Activated naive CD8-positive, alpha-beta T cell treated with anti-CD3 and anti-CD28 coated beads, Interleukin-2, amount 50 U/mL, for 16 hours (primary cell): Measurements from ENCODE around the gene TFF1.
"Not testable (repeated sequence)": the region's sequence is repeated elsewhere in the genome, so short reads cannot be mapped to it uniquely, and the experiment has no call there.

ENCODE experiments used
- DNase-seq: peaks from one replicate; pipeline ENCODE4 v3.0.0-alpha.2; 2020; ENCODE audit warnings: low read depth, low spot score

Gene TFF1

GRCh38 chr21:42366292-42367010, at the start of gene TFF1:
TSS of gene TFF1 (minus strand) at chr21:42366535. CDS start at chr21:42366495, 40 bp downstream.
- DNase-seq: no peak

- DNase-seq: peak; percentile 92
These were observed 48.8 kb upstream of the TFF1 start for GRCh38 chr21:42414928-42415769.

DNA sequence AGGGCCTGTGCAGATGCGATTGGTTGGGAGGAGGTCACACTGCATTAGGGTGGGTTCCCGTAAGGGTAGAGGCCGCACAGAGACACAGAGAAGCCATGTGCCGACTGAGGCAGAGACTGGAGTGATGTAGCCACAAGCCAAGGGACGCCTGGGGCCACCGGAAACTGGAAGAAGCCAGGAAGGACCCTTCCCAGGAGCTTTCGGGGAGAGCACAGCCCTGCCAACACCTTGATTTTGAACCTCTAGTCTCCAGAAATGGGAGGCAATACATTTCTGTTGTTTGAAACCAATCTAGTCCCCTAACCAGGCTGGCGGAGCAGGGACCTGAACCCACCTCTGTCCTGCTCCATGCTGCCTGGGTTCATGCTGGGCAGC, 48.2 kb upstream of the TFF1 start:
- no peak for DNase-seq

DNA sequence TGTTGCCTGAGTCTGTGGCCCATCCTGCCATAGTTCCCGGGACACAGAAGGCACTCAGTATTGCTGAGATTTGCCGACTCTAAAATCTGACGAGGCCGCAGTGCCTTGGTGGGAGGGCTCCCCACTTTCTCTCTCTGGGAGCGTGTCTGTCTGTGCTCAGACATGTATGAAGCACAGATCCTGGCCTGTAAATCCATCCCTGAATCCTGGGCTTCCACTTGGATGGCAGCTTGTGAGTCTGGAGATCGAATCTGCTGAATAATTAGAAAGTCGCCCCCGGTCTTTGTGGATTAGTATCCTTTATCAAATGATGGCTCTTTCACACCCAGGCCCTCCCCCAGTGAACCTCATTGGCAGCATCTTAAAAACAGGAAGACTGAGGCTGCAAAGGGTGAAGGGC, 47.7 kb upstream of the TFF1 start:
- no peak for DNase-seq

DNA sequence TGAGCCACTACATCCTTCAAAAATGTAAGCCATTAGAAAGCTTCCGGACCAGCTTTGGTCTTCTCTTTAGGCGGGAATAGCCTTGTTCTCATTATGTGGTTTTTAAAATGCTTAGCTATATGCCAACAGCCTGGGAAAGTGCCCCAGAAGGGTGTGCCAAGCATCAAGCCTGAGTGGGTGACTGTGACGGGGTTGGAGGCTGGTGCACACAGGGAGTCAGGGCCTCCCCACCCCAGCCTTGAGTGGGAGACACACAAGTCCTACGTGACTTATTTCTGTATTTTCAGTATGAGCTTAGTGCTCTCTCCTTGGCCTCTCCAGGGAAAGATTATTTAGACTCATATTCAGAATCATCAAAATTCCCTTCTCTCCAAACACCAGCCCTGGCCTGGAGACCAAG, 47.2 kb upstream of the TFF1 start:
- DNase-seq: no peak

DNA sequence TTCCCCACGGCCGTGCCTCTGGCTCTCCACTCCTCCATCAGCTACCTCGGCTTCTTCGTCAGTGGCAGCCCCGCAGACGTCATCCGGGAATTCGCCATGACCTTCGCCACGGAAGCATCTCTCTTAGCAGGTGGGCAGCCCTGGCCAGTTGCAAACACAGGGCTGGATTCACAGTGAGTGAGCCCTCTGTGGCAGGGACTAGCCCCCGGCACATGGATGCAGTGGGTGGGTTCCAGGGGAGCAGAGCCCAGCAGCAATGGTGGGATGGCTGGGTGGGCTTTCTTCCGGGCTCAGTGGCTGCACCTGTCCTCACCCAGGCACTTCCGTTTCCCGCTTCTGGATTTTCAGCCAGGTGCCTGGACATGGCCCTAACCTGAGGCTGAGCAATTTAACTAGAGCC, 46.8 kb upstream of the TFF1 start:
- no peak for DNase-seq

GRCh38 chr21:42412636-42412933, 46.2 kb upstream of the TFF1 start:
- no peak for DNase-seq

DNA sequence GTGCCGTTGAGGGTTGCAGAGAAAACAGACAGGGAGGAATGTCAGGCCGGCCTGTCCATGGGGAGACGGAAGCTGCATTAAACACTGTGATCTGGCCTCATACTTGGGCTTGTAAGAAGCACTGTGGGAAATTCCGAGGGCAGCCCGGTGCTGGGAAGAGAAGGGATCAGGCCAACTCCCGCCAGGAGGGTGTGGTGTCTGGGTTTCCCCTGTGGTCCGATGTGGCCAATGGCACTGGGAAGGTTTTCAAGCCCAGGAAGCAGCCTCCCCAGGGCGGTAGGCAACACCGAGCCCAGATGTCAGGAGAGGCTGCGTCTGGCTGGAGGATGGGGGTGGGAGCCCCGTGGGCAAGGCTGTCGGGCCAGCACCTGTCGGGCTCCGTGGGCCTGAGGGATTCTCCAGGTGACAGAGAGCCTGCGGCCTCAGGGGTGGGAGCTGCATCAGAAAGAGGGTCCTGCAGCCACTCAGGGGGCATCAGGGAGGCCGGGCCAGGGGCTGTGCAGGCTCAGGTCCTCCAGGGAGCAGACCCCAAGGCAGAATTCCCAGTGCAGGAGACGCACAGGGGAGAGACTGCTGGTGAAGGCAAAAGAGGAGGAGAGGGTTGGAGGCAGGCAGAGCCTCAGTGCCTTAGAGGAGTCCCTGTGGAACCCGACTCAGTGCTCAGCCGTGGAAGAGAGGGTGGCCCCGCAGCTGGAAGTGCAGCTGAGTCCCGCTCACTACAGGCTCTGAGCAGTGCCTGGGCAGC, 45.7 kb upstream of the TFF1 start:
- no peak for DNase-seq

- DNase-seq: no peak
These were observed 45.0 kb upstream of the TFF1 start for GRCh38 chr21:42411197-42411869.

GRCh38 chr21:42409366-42409765, 43.0 kb upstream of the TFF1 start:
- no peak for DNase-seq

GRCh38 chr21:42408718-42409117, 42.4 kb upstream of the TFF1 start:
- DNase-seq: not testable (repeated sequence)

GRCh38 chr21:42407476-42407875, 41.1 kb upstream of the TFF1 start:
- no peak for DNase-seq

GRCh38 chr21:42406866-42407265, 40.5 kb upstream of the TFF1 start:
- no peak for DNase-seq

- no peak for DNase-seq
These were observed 39.9 kb upstream of the TFF1 start for GRCh38 chr21:42406201-42406621.

DNA sequence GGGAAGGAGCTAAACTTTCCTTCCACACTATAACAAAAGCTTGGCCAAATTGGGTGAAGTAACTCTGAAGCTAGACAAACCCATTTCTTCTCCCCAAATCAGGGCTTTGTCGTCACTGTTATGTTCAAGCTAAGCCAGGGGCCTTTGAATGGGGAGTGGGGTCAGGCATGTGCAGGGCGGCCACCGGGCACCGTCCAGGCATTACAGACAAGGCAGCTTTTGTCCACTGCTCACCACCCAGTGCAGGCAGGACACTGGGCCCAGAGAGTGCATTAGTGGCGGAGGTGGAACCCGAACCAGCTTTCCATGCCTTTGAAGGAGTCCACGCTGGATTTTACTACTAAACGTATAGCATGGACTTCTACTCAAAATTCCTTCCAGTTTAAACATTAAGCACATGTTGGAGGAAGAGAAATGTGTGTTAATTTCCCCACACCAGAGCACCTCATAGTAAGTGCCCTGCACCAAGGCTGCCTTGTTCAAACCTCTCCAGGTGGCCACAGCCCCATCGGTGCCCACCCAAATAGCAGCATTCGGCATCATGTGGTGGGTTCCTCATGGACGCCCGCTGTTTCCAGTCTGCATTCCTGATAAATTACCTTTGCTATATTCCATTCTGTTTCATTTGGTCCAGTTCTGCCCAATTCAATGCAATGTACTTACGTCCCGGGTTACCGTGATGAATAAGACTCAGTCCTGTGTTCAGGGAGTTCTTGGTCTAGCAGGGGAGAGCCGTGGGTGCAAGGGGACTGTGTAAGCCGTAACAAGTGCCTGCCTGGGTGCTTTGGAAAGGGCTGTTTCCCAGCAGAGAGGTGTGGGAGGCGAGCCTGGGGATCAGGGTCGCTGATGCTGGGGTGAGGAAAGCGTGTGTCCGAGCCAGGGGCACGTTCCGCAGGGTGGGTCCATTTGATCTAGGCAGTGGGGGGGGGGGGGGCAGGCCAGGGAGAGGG, 39.0 kb upstream of the TFF1 start:
- no peak for DNase-seq

GRCh38 chr21:42404539-42404938, 38.2 kb upstream of the TFF1 start:
- DNase-seq: no peak

GRCh38 chr21:42403611-42404231, 37.4 kb upstream of the TFF1 start, which contains the start of gene UBASH3A:
TSS of gene UBASH3A (plus strand) at chr21:42403902. CDS start at chr21:42403946, 44 bp downstream.
- no peak for DNase-seq

DNA sequence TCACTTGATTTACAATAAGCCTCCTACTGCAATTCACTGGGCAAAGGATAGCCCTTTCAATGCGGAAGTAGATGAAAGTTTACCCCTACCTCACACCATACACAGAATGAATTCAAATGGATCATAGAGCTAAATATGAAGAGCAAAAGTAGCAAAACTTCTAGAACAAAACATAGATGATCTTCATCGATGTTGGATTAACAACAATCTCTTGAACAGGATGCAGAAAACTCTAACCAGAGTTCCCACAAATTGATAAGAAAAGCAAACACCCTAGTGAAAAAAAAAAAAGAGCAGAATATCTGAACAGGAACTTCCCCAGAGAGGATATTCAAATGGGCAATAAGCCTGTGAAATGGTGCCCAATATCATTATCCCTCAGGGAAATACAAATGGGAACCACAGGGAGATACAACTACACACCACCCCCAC, 35.5 kb upstream of the TFF1 start:
- DNase-seq: no peak

GRCh38 chr21:42401154-42401553, 34.8 kb upstream of the TFF1 start:
- DNase-seq: no peak

- no peak for DNase-seq
These were observed 34.2 kb upstream of the TFF1 start for GRCh38 chr21:42400525-42400924.
